ENCODE measurements around the gene IKZF3. TPM values are rescaled to one million over a fixed set of nuclear protein-coding genes. Genes with fewer than 3 reads are reported as not detected.

The IKZF3 gene
- total RNA-seq, 4 donors from 2014 or later, result 0.30 to 1.9 (median 1.0) TPM

GRCh38 chr17:39774047-39774446 lies 90.1 kb downstream of the IKZF3 start:
- H3K36me3 ChIP-seq, result no peaks in the 10 kb centered on the region
- WGBS, 2 donors, result 77 to 81% methylated on average over 4 of the region's 4 CpGs
- no peak overlapping the region for H3K4me3 ChIP-seq
- TF ChIP-seq POLR2A (IDR thresholded peaks at IDR 0.05), result no peak
- TF ChIP-seq, protein P1, sequence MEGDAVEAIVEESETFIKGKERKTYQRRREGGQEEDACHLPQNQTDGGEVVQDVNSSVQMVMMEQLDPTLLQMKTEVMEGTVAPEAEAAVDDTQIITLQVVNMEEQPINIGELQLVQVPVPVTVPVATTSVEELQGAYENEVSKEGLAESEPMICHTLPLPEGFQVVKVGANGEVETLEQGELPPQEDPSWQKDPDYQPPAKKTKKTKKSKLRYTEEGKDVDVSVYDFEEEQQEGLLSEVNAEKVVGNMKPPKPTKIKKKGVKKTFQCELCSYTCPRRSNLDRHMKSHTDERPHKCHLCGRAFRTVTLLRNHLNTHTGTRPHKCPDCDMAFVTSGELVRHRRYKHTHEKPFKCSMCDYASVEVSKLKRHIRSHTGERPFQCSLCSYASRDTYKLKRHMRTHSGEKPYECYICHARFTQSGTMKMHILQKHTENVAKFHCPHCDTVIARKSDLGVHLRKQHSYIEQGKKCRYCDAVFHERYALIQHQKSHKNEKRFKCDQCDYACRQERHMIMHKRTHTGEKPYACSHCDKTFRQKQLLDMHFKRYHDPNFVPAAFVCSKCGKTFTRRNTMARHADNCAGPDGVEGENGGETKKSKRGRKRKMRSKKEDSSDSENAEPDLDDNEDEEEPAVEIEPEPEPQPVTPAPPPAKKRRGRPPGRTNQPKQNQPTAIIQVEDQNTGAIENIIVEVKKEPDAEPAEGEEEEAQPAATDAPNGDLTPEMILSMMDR (IDR thresholded peaks at IDR 0.05), result no peak
- no peak for TF ChIP-seq EP300 (IDR thresholded peaks at IDR 0.05)
- no peaks in the 10 kb centered on the region for H3K4me1 ChIP-seq
- peaks cover 0 to 39% of the 10 kb centered on the region in 2 donors for H3K27me3 ChIP-seq
- no peaks in the 10 kb centered on the region for H3K9me3 ChIP-seq
- H3K27ac ChIP-seq, result peak overlapping the region in 1 of 4 donors; percentile 53
- no peak for DNase-seq (ENCODE audit: low spot score in 2 of 2)

GRCh38 chr17:39772987-39773934 lies 90.9 kb downstream of the IKZF3 start:
- 85 to 91% methylated on average over 7 of the region's 7 CpGs for WGBS, 2 donors
- H3K27me3 ChIP-seq, result peaks cover 0 to 31% of the 10 kb centered on the region in 2 donors
- no peaks in the 10 kb centered on the region for H3K4me1 ChIP-seq
- H3K9me3 ChIP-seq, result no peaks in the 10 kb centered on the region
- no peak for TF ChIP-seq POLR2A (IDR thresholded peaks at IDR 0.05)
- TF ChIP-seq, protein P1 (IDR thresholded peaks at IDR 0.05), result no peak
- no peak for TF ChIP-seq EP300 (IDR thresholded peaks at IDR 0.05)
- no peak for DNase-seq (ENCODE audit: low spot score in 2 of 2)
- no peak overlapping the region for H3K4me3 ChIP-seq
- no peaks in the 10 kb centered on the region for H3K36me3 ChIP-seq
- peak overlapping the region in 1 of 4 donors; percentile 64 for H3K27ac ChIP-seq

- TF ChIP-seq, protein P1 (IDR thresholded peaks at IDR 0.05), result no peak
- TF ChIP-seq EP300 (IDR thresholded peaks at IDR 0.05) (no peak), POLR2A (IDR thresholded peaks at IDR 0.05) (no peak)
- Histone ChIP-seq H3K36me3 (no peaks in the 10 kb centered on the region), H3K27me3 (peaks cover 0 to 31% of the 10 kb centered on the region in 2 donors), H3K4me3 (no peak overlapping the region), H3K4me1 (no peaks in the 10 kb centered on the region), H3K9me3 (no peaks in the 10 kb centered on the region), H3K27ac (peak overlapping the region in 1 of 4 donors; percentile 64)
- DNase-seq (ENCODE audit: low spot score in 2 of 2), result no peak
These were observed 91.7 kb downstream of the IKZF3 start for GRCh38 chr17:39772415-39772814.

GRCh38 chr17:39769974-39770587 lies 94.0 kb downstream of the IKZF3 start:
- TF ChIP-seq, protein P1 (IDR thresholded peaks at IDR 0.05), result no peak
- no peak for TF ChIP-seq EP300 (IDR thresholded peaks at IDR 0.05)
- TF ChIP-seq POLR2A (IDR thresholded peaks at IDR 0.05), result no peak

GRCh38 chr17:39767147-39767546 lies 97.0 kb downstream of the IKZF3 start:
- Histone ChIP-seq H3K9me3 (no peaks in the 10 kb centered on the region), H3K4me3 (no peak overlapping the region), H3K27ac (no peak overlapping the region), H3K4me1 (no peaks in the 10 kb centered on the region), H3K36me3 (no peaks in the 10 kb centered on the region), H3K27me3 (peaks cover 0 to 6% of the 10 kb centered on the region in 2 donors)
- TF ChIP-seq POLR2A (IDR thresholded peaks at IDR 0.05), result no peak
- no peak for TF ChIP-seq EP300 (IDR thresholded peaks at IDR 0.05)
- TF ChIP-seq, protein P1 (IDR thresholded peaks at IDR 0.05), result no peak
- no peak for DNase-seq (ENCODE audit: low spot score in 2 of 2)
- WGBS, 2 donors, result 37 to 50% methylated on average over 3 of the region's 3 CpGs

More at GRCh38 chr17:39769974-39770587, 94.0 kb downstream of the IKZF3 start:
- peaks cover 0 to 17% of the 10 kb centered on the region in 2 donors for H3K27me3 ChIP-seq
- 59 to 62% methylated on average over 8 of the region's 8 CpGs for WGBS, 2 donors
- no peak overlapping the region for H3K27ac ChIP-seq
- H3K4me3 ChIP-seq, result no peak overlapping the region
- H3K36me3 ChIP-seq, result no peaks in the 10 kb centered on the region
- DNase-seq (ENCODE audit: low spot score in 2 of 2), result no peak
- H3K9me3 ChIP-seq, result no peaks in the 10 kb centered on the region
- no peaks in the 10 kb centered on the region for H3K4me1 ChIP-seq
